K562 (cell line): Measurements from ENCODE around the gene UGT2B11. TPM values are rescaled to one million over a fixed set of nuclear protein-coding genes. Genes with fewer than 3 reads are reported as not detected.

Experiments used
- BMI1 ChIP-seq: fragments of 150-350 bp; IDR thresholded peaks from 2 replicates; pipeline ENCODE4 v1.6.1; 2014; ENCODE audit warnings: low read length
- GATA2 ChIP-seq: sonication (generic); formaldehyde crosslinking; IDR thresholded peaks from 2 replicates; pipeline ENCODE4 v1.4.0; 2020; ENCODE audit warnings: mild to moderate bottlenecking, missing genetic modification reagents
- IRF9 ChIP-seq: fragments of 450-650 bp; IDR thresholded peaks from 2 replicates; pipeline ENCODE4 v1.6.1; 2016; ENCODE audit warnings: missing biosample characterization, missing genetic modification characterization
- KLF16 ChIP-seq: IDR thresholded peaks from 2 replicates; pipeline ENCODE4 v1.6.1; 2016; ENCODE audit warnings: antibody characterized with exemption
- L3MBTL2 ChIP-seq: fragments of 450-650 bp; IDR thresholded peaks from 2 replicates; pipeline ENCODE4 v1.6.1; 2016; ENCODE audit warnings: mild to moderate bottlenecking, moderate library complexity
- NCOR1 ChIP-seq: fragments of 450-650 bp; IDR thresholded peaks from 2 replicates; pipeline ENCODE4 v1.6.1; 2016; ENCODE audit warnings: mild to moderate bottlenecking, moderate library complexity
- PHF21A ChIP-seq: fragments of 450-650 bp; IDR thresholded peaks from 2 replicates; pipeline ENCODE4 v1.6.1; 2017; ENCODE audit warnings: low read depth, borderline replicate concordance
- RBM15 ChIP-seq: fragments of 200-400 bp; formaldehyde crosslinking; IDR thresholded peaks from 2 replicates; pipeline ENCODE4 v1.6.1; 2018; ENCODE audit warnings: mild to moderate bottlenecking, low read length, moderate library complexity; ENCODE audit not compliant: insufficient read depth
- SETDB1 ChIP-seq: IDR thresholded peaks from one replicate; pipeline ENCODE4 v1.6.1; 2012; ENCODE audit warnings: low read length, control low read depth, inconsistent platforms
- SPI1 ChIP-seq: IDR thresholded peaks from 2 replicates; pipeline ENCODE4 v1.6.1; 2011; ENCODE audit warnings: low read depth, low read length, control low read depth, borderline replicate concordance
- SRSF7 ChIP-seq: fragments of 200-400 bp; formaldehyde crosslinking; optimal IDR thresholded peaks from 2 replicates; pipeline ENCODE3; 2017; ENCODE audit warnings: mild to moderate bottlenecking, low read depth, low read length
- TEAD4 ChIP-seq, 2 experiments: sonication (generic) in 1 of 2; formaldehyde crosslinking in 1 of 2; IDR thresholded peaks; 2 replicates each; pipeline versions ENCODE4 v1.6.1 to v1.8.0; 2012 to 2022; ENCODE audit warnings: borderline replicate concordance in 1 of 2, inconsistent platforms in 1 of 2, low read length in 1 of 2, mild to moderate bottlenecking in 1 of 2, missing genetic modification reagents in 1 of 2
- ZFP1 ChIP-seq: fragments of 450-650 bp; formaldehyde crosslinking; IDR thresholded peaks from 2 replicates; pipeline ENCODE4 v1.4.0; 2020; ENCODE audit warnings: mild to moderate bottlenecking, mixed read lengths
- ZMIZ1 ChIP-seq, 2 experiments: fragments of 150-350 bp in 1 of 2; IDR thresholded peaks; 2 replicates each; pipeline ENCODE4 v1.6.1; 2012 to 2016; ENCODE audit warnings: low read depth in 2 of 2, low read length in 2 of 2, mild to moderate bottlenecking in 1 of 2, moderate library complexity in 1 of 2
- ZNF12 ChIP-seq: sonication (generic); formaldehyde crosslinking; IDR thresholded peaks from 2 replicates; pipeline ENCODE4 v1.4.0; 2020; ENCODE audit warnings: mild to moderate bottlenecking, missing genetic modification reagents
- ZNF274 ChIP-seq: IDR thresholded peaks from 2 replicates; pipeline ENCODE4 v1.6.1; 2011; ENCODE audit warnings: low read depth, mild to moderate bottlenecking, low read length, moderate library complexity, borderline replicate concordance
- ZNF561 ChIP-seq: fragments of 450-650 bp; formaldehyde crosslinking; conservative IDR thresholded peaks from 2 replicates; pipeline ENCODE4 v1.4.0; 2020; ENCODE audit warnings: mild to moderate bottlenecking, moderate library complexity
- ZNF785 ChIP-seq: fragments of 250-450 bp; sonication (Bioruptor Pico); IDR thresholded peaks from 2 replicates; pipeline ENCODE4 v1.4.0; 2020; ENCODE audit warnings: mild to moderate bottlenecking
- polyA plus RNA-seq, 8 experiments: library from polyadenylated mRNA; depleted of rRNA in 4 of 8; stranded (reverse) in 5 of 8; unstranded in 3 of 8; fragments of >200 nt; fragmentation: Nextera tagmentation in 2 of 8; fragmentation: Illumina TruSeq in 1 of 8; extraction: Ambion mirVana in 2 of 8; extraction: Trizol in 1 of 8; gene quantifications; 2 replicates each; pipeline versions ENCODE4 v1.2.1 to v1.2.3, GENCODE V29; 2011 to 2014; ENCODE audit warnings: inconsistent platforms in 1 of 8, missing spikeins in 1 of 8
- total RNA-seq, 7 experiments: library from RNA; depleted of rRNA in 6 of 7; stranded (reverse); fragments of >200 nt in 6 of 7; fragmentation: Illumina TruSeq in 2 of 7; extraction: Trizol in 2 of 7; gene quantifications; 2 replicates each; pipeline versions ENCODE4 v1.2.1 to v1.2.3, GENCODE V29; 2011 to 2021; ENCODE audit warnings: low replicate concordance in 1 of 7
- TF ChIP-seq, protein P1 (sequence below): fragments of 450-650 bp; formaldehyde crosslinking; IDR thresholded peaks from 2 replicates; pipeline ENCODE4 v1.4.0; 2020; ENCODE audit warnings: mild to moderate bottlenecking, moderate library complexity
- TF ChIP-seq, protein P2 (sequence below): fragments of 450-650 bp; IDR thresholded peaks from 2 replicates; pipeline ENCODE4 v1.7.1; 2018; ENCODE audit warnings: mild to moderate bottlenecking, low read depth; ENCODE audit not compliant: partially characterized antibody

UGT2B11 gene
- total and polyA plus RNA-seq, 9 of the 15 experiments (the other 6 are each of a cell fraction or from before 2014, with no cell fraction given), result 0.06 TPM; not detected in 8

DNA sequence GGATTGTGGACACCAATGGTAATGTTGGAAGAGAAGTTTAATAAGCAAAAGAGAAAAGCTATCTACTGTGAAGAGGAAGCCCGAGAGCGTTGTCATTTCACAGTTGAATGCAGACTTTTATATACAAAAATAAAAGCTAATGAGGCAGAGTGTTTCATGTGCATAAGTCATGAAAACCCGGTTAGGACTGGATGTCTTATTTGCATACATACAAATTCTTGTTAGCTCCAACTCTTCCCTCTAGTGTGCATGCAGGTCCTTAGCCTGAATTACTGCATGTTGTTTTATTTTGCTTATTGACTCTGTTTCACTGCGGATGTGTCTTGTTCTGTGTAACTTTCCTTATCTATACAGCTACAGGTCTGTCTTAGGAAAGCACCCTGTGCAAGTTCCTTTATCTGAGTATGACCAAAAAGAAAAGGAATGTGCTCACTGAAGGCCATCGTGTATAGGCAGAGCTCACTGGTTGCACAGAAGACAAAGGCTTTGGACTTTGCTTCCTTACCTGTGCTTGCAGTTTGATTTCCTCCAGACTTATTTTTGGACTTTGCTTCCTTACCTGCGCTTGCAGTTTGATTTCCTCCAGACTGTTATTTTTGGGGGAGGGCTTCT lies 25.1 kb upstream of the UGT2B11 start (continued):
- peak; percentile 72 for TF ChIP-seq NCOR1
- TF ChIP-seq TEAD4 (IDR thresholded peaks at IDR 0.05; ENCODE audit: low read length), result peak; percentile 68
- TF ChIP-seq TEAD4 (CRISPR knock-in tag; IDR thresholded peaks at IDR 0.05; ENCODE audit: borderline replicate concordance), result no peak
- TF ChIP-seq ZMIZ1 (IDR thresholded peaks at IDR 0.05; ENCODE audit: low read depth in 2 of 2, low read length in 2 of 2), result no peak
- TF ChIP-seq ZNF12 (CRISPR knock-in tag), result no peak
- TF ChIP-seq, protein P1, sequence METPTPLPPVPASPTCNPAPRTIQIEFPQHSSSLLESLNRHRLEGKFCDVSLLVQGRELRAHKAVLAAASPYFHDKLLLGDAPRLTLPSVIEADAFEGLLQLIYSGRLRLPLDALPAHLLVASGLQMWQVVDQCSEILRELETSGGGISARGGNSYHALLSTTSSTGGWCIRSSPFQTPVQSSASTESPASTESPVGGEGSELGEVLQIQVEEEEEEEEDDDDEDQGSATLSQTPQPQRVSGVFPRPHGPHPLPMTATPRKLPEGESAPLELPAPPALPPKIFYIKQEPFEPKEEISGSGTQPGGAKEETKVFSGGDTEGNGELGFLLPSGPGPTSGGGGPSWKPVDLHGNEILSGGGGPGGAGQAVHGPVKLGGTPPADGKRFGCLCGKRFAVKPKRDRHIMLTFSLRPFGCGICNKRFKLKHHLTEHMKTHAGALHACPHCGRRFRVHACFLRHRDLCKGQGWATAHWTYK, result no peak
- TF ChIP-seq GATA2 (CRISPR knock-in tag), result peak; percentile 88
- TF ChIP-seq ZNF785 (CRISPR knock-in tag), result no peak
- no peak for TF ChIP-seq PHF21A
- TF ChIP-seq ZNF274, result no peak
- TF ChIP-seq ZFP1 (CRISPR knock-in tag), result no peak
- TF ChIP-seq BMI1, result no peak
- TF ChIP-seq ZNF561 (CRISPR knock-in tag), result no peak
- no peak for TF ChIP-seq SRSF7
- no peak for TF ChIP-seq SETDB1
- TF ChIP-seq, protein P2, sequence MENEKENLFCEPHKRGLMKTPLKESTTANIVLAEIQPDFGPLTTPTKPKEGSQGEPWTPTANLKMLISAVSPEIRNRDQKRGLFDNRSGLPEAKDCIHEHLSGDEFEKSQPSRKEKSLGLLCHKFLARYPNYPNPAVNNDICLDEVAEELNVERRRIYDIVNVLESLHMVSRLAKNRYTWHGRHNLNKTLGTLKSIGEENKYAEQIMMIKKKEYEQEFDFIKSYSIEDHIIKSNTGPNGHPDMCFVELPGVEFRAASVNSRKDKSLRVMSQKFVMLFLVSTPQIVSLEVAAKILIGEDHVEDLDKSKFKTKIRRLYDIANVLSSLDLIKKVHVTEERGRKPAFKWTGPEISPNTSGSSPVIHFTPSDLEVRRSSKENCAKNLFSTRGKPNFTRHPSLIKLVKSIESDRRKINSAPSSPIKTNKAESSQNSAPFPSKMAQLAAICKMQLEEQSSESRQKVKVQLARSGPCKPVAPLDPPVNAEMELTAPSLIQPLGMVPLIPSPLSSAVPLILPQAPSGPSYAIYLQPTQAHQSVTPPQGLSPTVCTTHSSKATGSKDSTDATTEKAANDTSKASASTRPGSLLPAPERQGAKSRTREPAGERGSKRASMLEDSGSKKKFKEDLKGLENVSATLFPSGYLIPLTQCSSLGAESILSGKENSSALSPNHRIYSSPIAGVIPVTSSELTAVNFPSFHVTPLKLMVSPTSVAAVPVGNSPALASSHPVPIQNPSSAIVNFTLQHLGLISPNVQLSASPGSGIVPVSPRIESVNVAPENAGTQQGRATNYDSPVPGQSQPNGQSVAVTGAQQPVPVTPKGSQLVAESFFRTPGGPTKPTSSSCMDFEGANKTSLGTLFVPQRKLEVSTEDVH, result no peak
- no peak for TF ChIP-seq RBM15
- TF ChIP-seq KLF16, result no peak
- no peak for TF ChIP-seq SPI1
- no peak for TF ChIP-seq L3MBTL2
- TF ChIP-seq IRF9 (tag), result no peak
